ENCODE data around the gene MAEA.

MAEA gene

GRCh38 chr4:1382776-1383727 lies 93.4 kb downstream of the MAEA start:
- no peak for DNase-seq

DNA sequence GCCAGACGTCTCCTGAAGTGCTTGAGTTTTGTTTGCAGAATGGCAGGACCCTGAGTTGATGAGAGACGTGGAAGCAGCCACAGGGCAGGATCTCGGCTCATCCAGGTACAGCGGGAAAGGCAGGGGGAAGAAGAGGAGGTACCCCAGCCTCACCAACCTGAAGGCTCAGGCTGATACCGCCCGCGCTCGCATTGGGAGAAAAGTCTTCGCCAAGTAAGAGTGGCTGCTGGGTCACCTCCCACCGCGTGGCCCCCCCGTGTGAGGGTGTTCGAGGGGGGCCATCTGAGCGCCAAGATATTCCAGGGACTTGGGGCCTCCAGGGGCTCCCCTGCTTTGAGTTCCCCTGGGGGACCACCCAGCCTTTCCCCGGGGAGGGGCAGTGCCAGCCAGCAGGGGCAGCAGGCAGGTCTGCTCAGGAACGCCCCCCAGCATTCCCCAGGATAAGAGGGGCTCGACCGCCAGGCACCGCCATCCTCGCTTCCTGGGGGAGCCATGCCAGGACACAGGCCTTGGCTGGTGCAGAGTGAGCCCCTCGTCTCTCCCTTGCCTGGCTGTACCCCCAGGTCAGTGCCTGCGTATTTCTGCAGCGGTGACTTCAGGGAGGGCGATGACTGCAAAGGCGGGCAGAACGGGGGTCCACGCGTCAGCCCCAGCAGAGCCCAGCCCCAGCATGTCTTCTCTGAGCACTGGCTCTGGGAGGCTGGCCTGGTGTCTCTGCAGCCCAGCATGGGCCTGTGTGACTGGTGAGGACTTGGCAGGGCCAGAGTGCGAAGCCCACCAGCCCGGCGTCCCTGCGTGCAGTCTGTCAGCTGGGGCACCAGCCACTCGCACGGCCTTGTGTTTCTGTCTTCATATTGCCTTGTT lies 94.3 kb downstream of the MAEA start:
- DNase-seq = no peak

- DNase-seq = no peak
These were observed 95.1 kb downstream of the MAEA start for GRCh38 chr4:1384675-1385372.

DNA sequence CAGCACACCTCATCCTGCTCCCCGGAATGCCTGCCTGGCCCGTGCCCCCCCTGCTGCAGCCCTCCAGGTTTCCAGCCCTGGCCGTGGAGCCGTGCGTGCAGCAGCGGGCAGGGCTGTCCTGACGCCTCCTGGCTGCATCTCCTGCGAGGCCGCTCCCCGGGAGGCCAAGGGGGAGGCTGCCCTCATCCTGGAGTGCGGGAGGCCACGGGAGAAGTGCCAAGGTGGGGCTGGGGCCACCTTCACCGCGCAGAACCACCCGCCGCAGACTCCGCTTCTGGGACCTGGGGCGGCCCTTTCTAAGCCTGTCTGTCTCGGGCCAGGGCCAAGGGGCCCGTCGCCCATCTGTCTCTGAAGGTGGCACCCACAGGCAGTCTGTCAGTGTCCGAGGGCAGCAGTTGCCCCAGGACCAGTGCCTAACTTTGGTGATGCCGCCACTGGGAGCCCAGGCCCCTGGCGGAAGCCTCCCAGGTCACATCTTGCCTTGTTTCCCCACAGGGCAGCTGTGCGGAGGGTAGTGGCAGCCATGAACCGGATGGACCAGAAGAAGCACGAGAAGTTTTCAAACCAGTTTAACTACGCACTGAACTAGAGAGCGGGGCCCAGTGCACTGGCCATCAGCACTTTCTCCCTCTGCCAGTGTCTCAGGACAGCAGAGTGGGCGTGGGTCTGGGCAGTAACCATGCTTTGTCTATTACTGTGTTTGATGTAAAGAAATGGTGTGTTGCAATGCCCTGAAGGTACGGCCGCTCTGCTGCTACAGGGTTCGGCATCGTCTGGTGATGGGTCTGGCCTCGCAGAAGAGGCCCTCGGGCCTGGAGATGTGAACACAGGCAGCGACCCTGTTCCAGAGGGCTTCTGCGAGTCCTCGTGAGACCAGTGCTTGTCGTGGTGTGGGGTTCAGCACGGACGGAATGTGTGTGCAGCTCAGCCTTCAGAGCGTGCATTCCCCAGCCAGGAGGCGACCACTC lies 96.0 kb downstream of the MAEA start:
- DNase-seq = no peak
